ENCODE data around the gene GPR160. TPM values are rescaled to one million over a fixed set of nuclear protein-coding genes. Genes with fewer than 3 reads are reported as not detected.

Gene GPR160
- total and polyA plus RNA-seq, 2 of the 13 experiments (the other 11 are each of a cell fraction or from before 2014, with no cell fraction given) = 12.1 to 23.2 TPM

DNA sequence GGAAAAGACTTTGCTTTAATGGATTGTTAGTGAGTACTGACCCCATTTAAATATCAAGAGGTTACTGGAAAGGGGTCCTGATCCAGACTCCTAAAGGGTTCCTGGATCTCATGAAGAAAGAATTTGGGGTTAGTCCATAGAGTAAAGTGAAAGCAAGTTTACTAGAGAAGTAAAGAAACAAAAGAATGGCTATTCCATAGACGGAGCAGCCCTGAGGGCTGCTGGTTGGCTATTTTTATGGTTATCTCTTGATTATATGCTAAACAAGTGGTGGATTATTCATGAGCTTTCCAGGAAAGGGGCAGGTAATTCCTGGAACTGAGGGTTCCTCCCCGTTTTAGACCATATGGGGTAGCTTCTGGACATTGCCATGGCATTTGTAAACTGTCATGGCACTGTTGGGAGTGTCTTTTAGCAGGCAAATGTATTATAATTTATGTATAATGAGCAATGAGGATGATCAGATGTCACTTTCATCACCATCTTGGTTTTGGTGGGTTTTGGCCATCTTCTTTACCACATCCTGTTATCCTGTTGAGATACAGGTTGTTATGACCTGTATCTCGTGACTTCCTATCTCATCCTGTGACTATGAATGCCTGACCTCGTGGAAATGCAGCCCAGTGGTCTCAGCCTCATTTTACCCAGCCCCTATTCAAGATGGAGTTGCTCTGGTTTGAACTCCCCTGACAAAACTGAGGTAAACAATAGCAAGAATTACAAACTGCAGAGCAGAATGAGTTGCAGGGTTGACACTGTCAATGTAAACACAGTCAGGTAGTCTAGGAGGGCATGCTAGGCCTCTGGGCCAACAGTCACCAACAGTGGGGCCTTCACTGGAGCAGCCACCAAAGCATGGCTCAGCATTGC is 10.3 kb upstream of the GPR160 start (continued):
- TF ChIP-seq, protein P1, sequence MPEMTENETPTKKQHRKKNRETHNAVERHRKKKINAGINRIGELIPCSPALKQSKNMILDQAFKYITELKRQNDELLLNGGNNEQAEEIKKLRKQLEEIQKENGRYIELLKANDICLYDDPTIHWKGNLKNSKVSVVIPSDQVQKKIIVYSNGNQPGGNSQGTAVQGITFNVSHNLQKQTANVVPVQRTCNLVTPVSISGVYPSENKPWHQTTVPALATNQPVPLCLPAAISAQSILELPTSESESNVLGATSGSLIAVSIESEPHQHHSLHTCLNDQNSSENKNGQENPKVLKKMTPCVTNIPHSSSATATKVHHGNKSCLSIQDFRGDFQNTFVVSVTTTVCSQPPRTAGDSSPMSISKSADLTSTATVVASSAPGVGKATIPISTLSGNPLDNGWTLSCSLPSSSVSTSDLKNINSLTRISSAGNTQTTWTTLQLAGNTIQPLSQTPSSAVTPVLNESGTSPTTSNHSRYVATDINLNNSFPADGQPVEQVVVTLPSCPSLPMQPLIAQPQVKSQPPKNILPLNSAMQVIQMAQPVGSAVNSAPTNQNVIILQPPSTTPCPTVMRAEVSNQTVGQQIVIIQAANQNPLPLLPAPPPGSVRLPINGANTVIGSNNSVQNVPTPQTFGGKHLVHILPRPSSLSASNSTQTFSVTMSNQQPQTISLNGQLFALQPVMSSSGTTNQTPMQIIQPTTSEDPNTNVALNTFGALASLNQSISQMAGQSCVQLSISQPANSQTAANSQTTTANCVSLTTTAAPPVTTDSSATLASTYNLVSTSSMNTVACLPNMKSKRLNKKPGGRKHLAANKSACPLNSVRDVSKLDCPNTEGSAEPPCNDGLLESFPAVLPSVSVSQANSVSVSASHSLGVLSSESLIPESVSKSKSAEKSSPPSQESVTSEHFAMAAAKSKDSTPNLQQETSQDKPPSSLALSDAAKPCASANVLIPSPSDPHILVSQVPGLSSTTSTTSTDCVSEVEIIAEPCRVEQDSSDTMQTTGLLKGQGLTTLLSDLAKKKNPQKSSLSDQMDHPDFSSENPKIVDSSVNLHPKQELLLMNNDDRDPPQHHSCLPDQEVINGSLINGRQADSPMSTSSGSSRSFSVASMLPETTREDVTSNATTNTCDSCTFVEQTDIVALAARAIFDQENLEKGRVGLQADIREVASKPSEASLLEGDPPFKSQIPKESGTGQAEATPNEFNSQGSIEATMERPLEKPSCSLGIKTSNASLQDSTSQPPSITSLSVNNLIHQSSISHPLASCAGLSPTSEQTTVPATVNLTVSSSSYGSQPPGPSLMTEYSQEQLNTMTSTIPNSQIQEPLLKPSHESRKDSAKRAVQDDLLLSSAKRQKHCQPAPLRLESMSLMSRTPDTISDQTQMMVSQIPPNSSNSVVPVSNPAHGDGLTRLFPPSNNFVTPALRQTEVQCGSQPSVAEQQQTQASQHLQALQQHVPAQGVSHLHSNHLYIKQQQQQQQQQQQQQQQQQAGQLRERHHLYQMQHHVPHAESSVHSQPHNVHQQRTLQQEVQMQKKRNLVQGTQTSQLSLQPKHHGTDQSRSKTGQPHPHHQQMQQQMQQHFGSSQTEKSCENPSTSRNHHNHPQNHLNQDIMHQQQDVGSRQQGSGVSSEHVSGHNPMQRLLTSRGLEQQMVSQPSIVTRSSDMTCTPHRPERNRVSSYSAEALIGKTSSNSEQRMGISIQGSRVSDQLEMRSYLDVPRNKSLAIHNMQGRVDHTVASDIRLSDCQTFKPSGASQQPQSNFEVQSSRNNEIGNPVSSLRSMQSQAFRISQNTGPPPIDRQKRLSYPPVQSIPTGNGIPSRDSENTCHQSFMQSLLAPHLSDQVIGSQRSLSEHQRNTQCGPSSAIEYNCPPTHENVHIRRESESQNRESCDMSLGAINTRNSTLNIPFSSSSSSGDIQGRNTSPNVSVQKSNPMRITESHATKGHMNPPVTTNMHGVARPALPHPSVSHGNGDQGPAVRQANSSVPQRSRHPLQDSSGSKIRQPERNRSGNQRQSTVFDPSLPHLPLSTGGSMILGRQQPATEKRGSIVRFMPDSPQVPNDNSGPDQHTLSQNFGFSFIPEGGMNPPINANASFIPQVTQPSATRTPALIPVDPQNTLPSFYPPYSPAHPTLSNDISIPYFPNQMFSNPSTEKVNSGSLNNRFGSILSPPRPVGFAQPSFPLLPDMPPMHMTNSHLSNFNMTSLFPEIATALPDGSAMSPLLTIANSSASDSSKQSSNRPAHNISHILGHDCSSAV (CRISPR knock-in tag; IDR thresholded peaks at IDR 0.05; ENCODE audit: borderline replicate concordance) = no peak
- TF ChIP-seq ZMYM3 (CRISPR knock-in tag; IDR thresholded peaks at IDR 0.05) (0 out of 2 replicates have a peak, but pooled peaks have one; percentile 28), SALL1 (CRISPR knock-in tag; IDR thresholded peaks at IDR 0.05) (peak; percentile 56), RAD51 (IDR thresholded peaks at IDR 0.05; ENCODE audit: borderline replicate concordance) (no peak), MIXL1 (CRISPR knock-in tag; IDR thresholded peaks at IDR 0.05) (no peak), SP2 (CRISPR knock-in tag; IDR thresholded peaks at IDR 0.05) (no peak), ZNF34 (CRISPR knock-in tag; IDR thresholded peaks at IDR 0.05; ENCODE audit: borderline replicate concordance) (no peak), ZNF12 (CRISPR knock-in tag; IDR thresholded peaks at IDR 0.05) (no peak), ZNF367 (CRISPR knock-in tag; IDR thresholded peaks at IDR 0.05; ENCODE audit: borderline replicate concordance) (no peak), GABPA (IDR thresholded peaks at IDR 0.05; ENCODE audit: low read depth, low read length) (no peak), GABPA (CRISPR knock-in tag; IDR thresholded peaks at IDR 0.05; ENCODE audit: low read depth) (no peak), ZNF24 (IDR thresholded peaks at IDR 0.05) (no peak), ESRRA (CRISPR knock-in tag; IDR thresholded peaks at IDR 0.05; ENCODE audit: low read depth) (no peak), TEAD2 (CRISPR knock-in tag; IDR thresholded peaks at IDR 0.05) (no peak), ZNF263 (CRISPR knock-in tag; IDR thresholded peaks at IDR 0.05) (no peak), IRF2 (CRISPR knock-in tag; IDR thresholded peaks at IDR 0.05) (no peak), ARNT2 (CRISPR knock-in tag; IDR thresholded peaks at IDR 0.05; ENCODE audit: low read depth) (no peak)
- TF ChIP-seq, protein P2, sequence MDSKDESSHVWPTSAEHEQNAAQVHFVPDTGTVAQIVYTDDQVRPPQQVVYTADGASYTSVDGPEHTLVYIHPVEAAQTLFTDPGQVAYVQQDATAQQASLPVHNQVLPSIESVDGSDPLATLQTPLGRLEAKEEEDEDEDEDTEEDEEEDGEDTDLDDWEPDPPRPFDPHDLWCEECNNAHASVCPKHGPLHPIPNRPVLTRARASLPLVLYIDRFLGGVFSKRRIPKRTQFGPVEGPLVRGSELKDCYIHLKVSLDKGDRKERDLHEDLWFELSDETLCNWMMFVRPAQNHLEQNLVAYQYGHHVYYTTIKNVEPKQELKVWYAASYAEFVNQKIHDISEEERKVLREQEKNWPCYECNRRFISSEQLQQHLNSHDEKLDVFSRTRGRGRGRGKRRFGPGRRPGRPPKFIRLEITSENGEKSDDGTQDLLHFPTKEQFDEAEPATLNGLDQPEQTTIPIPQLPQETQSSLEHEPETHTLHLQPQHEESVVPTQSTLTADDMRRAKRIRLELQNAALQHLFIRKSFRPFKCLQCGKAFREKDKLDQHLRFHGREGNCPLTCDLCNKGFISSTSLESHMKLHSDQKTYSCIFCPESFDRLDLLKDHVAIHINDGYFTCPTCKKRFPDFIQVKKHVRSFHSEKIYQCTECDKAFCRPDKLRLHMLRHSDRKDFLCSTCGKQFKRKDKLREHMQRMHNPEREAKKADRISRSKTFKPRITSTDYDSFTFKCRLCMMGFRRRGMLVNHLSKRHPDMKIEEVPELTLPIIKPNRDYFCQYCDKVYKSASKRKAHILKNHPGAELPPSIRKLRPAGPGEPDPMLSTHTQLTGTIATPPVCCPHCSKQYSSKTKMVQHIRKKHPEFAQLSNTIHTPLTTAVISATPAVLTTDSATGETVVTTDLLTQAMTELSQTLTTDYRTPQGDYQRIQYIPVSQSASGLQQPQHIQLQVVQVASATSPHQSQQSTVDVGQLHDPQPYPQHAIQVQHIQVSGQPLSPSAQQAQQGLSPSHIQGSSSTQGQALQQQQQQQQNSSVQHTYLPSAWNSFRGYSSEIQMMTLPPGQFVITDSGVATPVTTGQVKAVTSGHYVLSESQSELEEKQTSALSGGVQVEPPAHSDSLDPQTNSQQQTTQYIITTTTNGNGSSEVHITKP (CRISPR knock-in tag; IDR thresholded peaks at IDR 0.05; ENCODE audit: low read depth) = no peak
